Stimulated activated CD4-positive, alpha-beta T cell treated with anti-CD3 and anti-CD28 coated beads, Interleukin-4, amount 100 ng/mL, for 48 hours (primary cell): ENCODE results near the gene ADPRHL1.

Experiments
- DNase-seq, 2 donors: peaks; one replicate each; pipeline ENCODE4 v3.0.0-alpha.2; 2020; ENCODE audit warnings: low read depth in 2 of 2

The ADPRHL1 gene

GRCh38 chr13:113432506-113433270 is 20.6 kb downstream of the ADPRHL1 start:
- no peak for DNase-seq

GRCh38 chr13:113431171-113431570 is 22.1 kb downstream of the ADPRHL1 start:
- DNase-seq = no peak

GRCh38 chr13:113430378-113431110 is 22.7 kb downstream of the ADPRHL1 start:
- no peak for DNase-seq

- DNase-seq = no peak
Observed at GRCh38 chr13:113429608-113429985, 23.7 kb downstream of the ADPRHL1 start.

- no peak for DNase-seq
Observed at GRCh38 chr13:113428871-113429607, 24.2 kb downstream of the ADPRHL1 start.

GRCh38 chr13:113428469-113428865 is 24.8 kb downstream of the ADPRHL1 start:
- no peak for DNase-seq

GRCh38 chr13:113427562-113428468 is 25.5 kb downstream of the ADPRHL1 start:
- no peak for DNase-seq

- no peak for DNase-seq
Observed at GRCh38 chr13:113426591-113426986, 26.7 kb downstream of the ADPRHL1 start.

GRCh38 chr13:113425941-113426590 is 27.2 kb downstream of the ADPRHL1 start:
- DNase-seq = no peak

- no peak for DNase-seq
Observed at GRCh38 chr13:113423520-113424163, 29.6 kb downstream of the ADPRHL1 start.

- no peak for DNase-seq
Observed at GRCh38 chr13:113422807-113423519, 30.3 kb downstream of the ADPRHL1 start.

- DNase-seq = no peak
Observed at GRCh38 chr13:113421673-113422270, 31.5 kb downstream of the ADPRHL1 start.

GRCh38 chr13:113420833-113421600 is 32.3 kb downstream of the ADPRHL1 start:
- no peak for DNase-seq

GRCh38 chr13:113420232-113420631 is 33.1 kb downstream of the ADPRHL1 start:
- DNase-seq = no peak

GRCh38 chr13:113419531-113420193 is 33.6 kb downstream of the ADPRHL1 start:
- DNase-seq = no peak

- DNase-seq = no peak
Observed at GRCh38 chr13:113418722-113419049, 34.6 kb downstream of the ADPRHL1 start.

- no peak for DNase-seq
Observed at GRCh38 chr13:113417836-113418721, 35.2 kb downstream of the ADPRHL1 start.
